GM12891 (cell line): ENCODE measurements around the gene GLYAT.

ENCODE experiments used
- DNase-seq: peaks from one replicate; pipeline ENCODE4 v3.0.0; 2011; ENCODE audit warnings: low spot score; ENCODE audit not compliant: insufficient read length
- FAIRE-seq: peaks from 2 replicates; lab custom pipeline; 2011; peaks lifted over from hg19 to GRCh38; lab: Jason Lieb, UNC
- PAX5 ChIP-seq: IDR thresholded peaks from 2 replicates; pipeline ENCODE4 v1.6.1; 2011; ENCODE audit warnings: low read length, moderate library complexity, mild to moderate bottlenecking; ENCODE audit not compliant: insufficient read depth, severe bottlenecking
- POLR2A ChIP-seq: IDR thresholded peaks from 2 replicates; pipeline ENCODE4 v1.6.1; 2011; ENCODE audit warnings: low read depth, low read length, control low read depth
- POLR2AphosphoS5 ChIP-seq: IDR thresholded peaks from 2 replicates; pipeline ENCODE4 v1.6.1; 2011; ENCODE audit warnings: low read depth, low read length, control low read depth
- POU2F2 ChIP-seq: IDR thresholded peaks from 2 replicates; pipeline ENCODE4 v1.6.1; 2011; ENCODE audit warnings: low read depth, mild to moderate bottlenecking, control low read depth, low read length, moderate library complexity
- SPI1 ChIP-seq: IDR thresholded peaks from 2 replicates; pipeline ENCODE4 v1.6.1; 2011; ENCODE audit warnings: low read depth, low read length, control low read depth
- TAF1 ChIP-seq: IDR thresholded peaks from 2 replicates; pipeline ENCODE4 v1.6.1; 2011; ENCODE audit warnings: low read depth, low read length, control low read depth

GLYAT gene

DNA sequence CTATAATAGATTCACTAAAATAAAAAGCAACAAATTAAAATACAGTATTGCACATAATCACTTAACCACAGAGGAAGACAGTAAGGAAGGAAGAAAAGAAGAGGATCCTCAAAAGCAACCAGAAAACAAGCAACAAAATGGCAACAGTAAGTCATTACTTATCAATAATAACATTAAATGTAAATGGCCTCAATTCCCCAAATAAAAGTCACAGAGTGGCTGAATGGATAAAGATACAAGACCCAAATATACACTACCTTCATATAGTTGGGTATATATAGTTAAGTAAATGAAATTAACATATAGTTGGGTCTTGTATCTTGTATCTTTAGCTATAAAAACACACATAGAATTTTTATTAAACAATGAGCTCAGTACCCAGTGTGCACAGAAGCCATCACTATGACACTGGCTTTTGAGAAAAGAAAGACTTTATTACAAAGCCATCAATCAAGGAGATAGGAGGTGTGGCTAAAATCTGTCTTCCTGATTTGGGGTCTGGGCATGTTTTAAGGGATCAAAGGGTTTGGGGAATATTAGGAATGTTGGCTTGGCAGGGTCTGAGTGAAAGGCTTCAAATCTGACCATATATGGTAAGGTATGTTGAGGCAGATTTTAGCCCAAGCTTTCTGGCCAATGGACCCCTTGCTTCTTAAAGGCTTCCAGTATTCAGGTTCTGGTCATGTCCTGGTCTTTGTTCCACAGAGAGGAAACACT is 13.4 kb upstream of the GLYAT start:
- FAIRE-seq (no peak), DNase-seq (no peak)
- TF ChIP-seq TAF1 (no peak), POU2F2 (no peak)

- FAIRE-seq, result no peak
- no peak for DNase-seq
These were observed 11.5 kb upstream of the GLYAT start for GRCh38 chr11:58742981-58743880.

DNA sequence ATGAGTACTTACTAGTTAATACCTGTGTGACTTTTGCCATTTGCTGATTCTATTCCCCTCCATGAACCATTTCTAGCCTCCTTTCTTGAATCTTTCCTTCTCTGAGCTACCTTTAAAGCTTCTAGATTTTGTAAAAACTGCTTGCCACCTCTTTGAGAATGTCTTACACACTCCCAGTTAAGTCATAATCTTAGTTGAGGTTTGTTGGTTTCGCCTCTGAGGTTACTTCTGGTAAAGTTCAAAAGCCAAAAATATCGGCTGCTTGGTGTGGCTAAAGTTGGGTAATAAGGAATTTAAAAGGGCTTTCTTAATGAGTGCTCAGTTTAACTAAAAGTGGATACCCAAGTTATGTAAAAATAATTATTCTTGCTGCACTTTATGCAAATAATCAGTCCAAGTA is 10.4 kb upstream of the GLYAT start:
- TF ChIP-seq TAF1 (no peak), POLR2AphosphoS5 (no peak), POU2F2 (no peak), PAX5 (no peak), SPI1 (no peak), POLR2A (no peak)
- DNase-seq (no peak), FAIRE-seq (no peak)

More at GRCh38 chr11:58742981-58743880, 11.5 kb upstream of the GLYAT start:
- no peak for TF ChIP-seq POU2F2
- no peak for TF ChIP-seq TAF1
- no peak for TF ChIP-seq PAX5
- no peak for TF ChIP-seq SPI1
- no peak for TF ChIP-seq POLR2A
- no peak for TF ChIP-seq POLR2AphosphoS5

GRCh38 chr11:58741127-58741526 is 9.4 kb upstream of the GLYAT start:
- DNase-seq (no peak), FAIRE-seq (no peak)
- no peak for TF ChIP-seq POU2F2
- no peak for TF ChIP-seq SPI1
- no peak for TF ChIP-seq POLR2A
- TF ChIP-seq PAX5, result no peak
- no peak for TF ChIP-seq POLR2AphosphoS5
- no peak for TF ChIP-seq TAF1

DNA sequence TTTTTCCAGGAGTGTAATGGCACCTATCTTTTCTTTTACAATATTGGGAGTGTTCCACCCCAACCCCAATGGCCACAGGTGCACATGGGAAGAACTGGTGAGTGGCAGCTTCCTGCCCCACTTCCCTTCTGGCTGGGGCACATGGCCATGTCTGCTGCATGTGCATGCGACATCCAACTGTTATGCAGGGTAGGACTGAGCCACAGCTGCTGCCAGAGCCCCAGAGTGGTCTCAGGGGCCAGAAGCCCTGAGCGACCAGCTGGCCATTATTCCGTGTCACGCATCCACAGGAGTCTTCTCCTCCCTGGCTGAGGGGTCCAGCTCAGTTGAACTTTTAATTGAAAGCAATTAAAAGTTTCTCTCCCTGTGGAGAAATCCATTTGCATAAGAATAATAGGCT is 8.7 kb upstream of the GLYAT start:
- TF ChIP-seq SPI1, result no peak
- no peak for FAIRE-seq

DNA sequence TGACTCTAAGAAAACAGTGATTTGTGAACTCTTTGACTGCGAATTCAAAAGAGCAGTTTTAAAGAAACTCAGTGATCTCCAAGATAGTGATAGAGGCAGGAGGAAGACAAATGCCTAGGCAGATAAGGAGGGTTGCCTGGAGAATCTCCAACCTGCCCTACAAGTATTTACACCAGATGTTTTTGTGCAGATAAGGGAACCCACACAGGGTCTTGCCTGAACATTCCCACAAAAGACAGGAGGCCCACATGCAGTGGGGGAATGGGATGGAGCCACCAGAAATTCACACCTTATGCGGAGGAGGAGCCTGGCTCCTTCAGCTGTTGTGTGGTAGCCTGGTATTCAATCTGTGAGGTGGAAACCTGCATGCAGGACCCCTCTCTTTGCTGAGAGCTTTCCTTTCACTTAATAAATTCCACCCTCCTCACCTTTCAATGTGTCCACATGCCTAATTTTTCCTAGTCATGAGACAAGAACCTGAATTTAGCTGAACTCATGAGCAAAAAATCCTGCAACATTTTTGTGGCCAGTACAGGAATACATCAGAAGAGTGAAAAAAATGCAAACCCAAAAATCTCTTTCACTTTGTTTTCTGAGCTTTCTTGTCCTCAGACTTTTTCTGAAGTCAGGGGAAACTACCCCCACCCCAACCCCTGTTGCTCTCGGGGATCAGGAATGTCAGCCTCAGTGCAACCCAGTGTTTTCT is 8.1 kb upstream of the GLYAT start:
- no peak for DNase-seq
- TF ChIP-seq PAX5, result no peak
- no peak for TF ChIP-seq POLR2AphosphoS5
- no peak for TF ChIP-seq SPI1
- no peak for TF ChIP-seq POU2F2
- no peak for FAIRE-seq

More for the DNA sequence above, 8.7 kb upstream of the GLYAT start:
- no peak for DNase-seq

DNA sequence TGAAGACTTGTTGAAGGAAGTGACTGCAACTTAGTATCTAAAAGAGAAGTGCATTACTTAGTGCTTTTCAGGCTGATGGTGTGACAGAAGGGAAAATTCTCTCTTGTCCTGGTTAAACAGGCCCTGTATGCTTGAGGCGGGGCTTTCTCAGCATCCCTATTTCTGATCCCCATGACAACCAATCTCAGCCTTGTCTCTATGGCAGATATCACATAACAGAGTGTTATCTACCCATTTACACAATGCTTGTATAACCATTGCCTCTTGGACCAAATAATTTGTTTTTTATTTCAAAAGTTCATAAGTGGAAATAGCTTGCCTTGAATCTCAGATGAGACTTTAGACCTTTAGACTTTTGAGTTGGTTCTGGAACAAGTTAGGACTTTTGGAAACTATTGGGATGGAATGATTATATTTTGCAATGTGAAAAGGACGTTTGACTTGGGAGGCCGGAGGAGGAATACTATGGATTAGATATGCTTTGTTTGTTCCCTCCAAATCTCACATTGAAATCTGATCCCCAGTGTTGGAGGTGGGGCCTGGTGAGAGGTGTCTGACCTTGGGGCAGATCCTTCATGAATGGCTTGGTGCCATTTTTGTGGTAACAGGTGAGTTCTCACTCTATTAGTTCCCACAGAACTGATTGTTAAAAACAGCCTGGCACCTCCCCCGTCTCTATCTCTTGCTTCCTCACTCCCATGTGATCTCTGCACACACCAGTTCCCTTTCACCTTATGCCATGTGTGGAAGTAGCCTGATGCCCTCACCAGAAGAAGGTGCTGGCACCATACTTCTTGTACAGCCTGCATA is 3.1 kb upstream of the GLYAT start:
- no peak for DNase-seq
- no peak for FAIRE-seq
- TF ChIP-seq TAF1 (no peak), PAX5 (no peak), POLR2AphosphoS5 (no peak), SPI1 (no peak), POU2F2 (no peak), POLR2A (no peak)

GRCh38 chr11:58730507-58731089 is 1.1 kb downstream of the GLYAT start:
- DNase-seq (no peak), FAIRE-seq (no peak)
- no peak for TF ChIP-seq PAX5
- TF ChIP-seq POU2F2, result no peak
- TF ChIP-seq TAF1, result no peak

DNA sequence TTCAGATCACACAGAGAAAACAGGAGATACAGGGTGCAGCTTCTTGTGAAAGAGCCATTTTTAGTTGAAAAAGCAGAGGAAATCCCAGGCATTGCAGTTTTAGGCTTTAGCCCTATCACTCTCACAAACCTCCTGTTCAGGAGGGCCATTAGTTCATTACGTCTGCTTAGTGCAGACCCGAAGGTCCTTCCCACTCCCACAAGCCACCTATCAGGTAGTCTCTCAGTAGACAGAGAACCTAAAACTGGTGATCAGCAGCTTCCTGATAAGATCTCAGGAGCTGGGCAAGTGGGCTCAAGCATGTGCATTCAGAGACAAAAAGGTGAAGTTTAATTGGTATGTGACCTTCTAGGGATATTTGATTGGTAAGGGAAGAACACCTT is 4.3 kb downstream of the GLYAT start:
- TF ChIP-seq SPI1 (no peak), POLR2AphosphoS5 (no peak), POLR2A (no peak), POU2F2 (no peak), PAX5 (no peak), TAF1 (no peak)
- no peak for DNase-seq
- no peak for FAIRE-seq
